Activated CD4-positive, alpha-beta memory T cell treated with anti-CD3 and anti-CD28 coated beads for 36 hours (primary cell): ENCODE results near the gene DLG1. TPM values are rescaled to one million over a fixed set of nuclear protein-coding genes. Genes with fewer than 3 reads are reported as not detected.
"Not testable (repeated sequence)": the region's sequence is repeated elsewhere in the genome, so short reads cannot be mapped to it uniquely, and the experiment has no call there.

Experiments used
- CTCF ChIA-PET: fragments of 350-600 bp; sonication (Branson Sonifier 250); formaldehyde crosslinking; loops from one replicate; lab custom pipeline; 2021; ENCODE audit warnings: antibody characterized with exemption, inconsistent platforms; lab: Charles Lee
- POLR2A ChIA-PET: fragments of 350-600 bp; sonication (Branson Sonifier 250); formaldehyde crosslinking; loops from one replicate; lab custom pipeline; 2021; ENCODE audit warnings: antibody characterized with exemption; lab: Charles Lee
- DNase-seq: peaks from one replicate; pipeline ENCODE4 v3.0.0-alpha.2; 2020
- H3K27ac Mint-ChIP-seq: one replicate; pipeline ENCODE4 v1.8.0; 2021; ENCODE audit warnings: mixed read lengths
- H3K27me3 Mint-ChIP-seq: one replicate; pipeline ENCODE4 v1.8.0; 2021; ENCODE audit warnings: mixed read lengths
- H3K36me3 Mint-ChIP-seq: one replicate; pipeline ENCODE4 v1.8.0; 2021; ENCODE audit warnings: mixed read lengths
- H3K4me1 Mint-ChIP-seq: one replicate; pipeline ENCODE4 v1.8.0; 2021; ENCODE audit warnings: low read depth, mixed read lengths
- H3K4me3 Mint-ChIP-seq: one replicate; pipeline ENCODE4 v1.8.0; 2021; ENCODE audit warnings: mild to moderate bottlenecking, mixed read lengths
- H3K9me3 Mint-ChIP-seq: one replicate; pipeline ENCODE4 v1.8.0; 2021; ENCODE audit warnings: mixed read lengths
- intact Hi-C: fragments of 100-400 bp; cut with micrococcal nuclease; formaldehyde crosslinking; loops from one replicate; pipeline ENCODE4 v1.15.1; 2023
- total RNA-seq, 2 experiments: library from RNA; stranded (reverse); gene quantifications; one replicate each; pipeline ENCODE4 v1.2.3, GENCODE V29; 2021

Gene DLG1
- total RNA-seq, 2 experiments from 2014 or later = 52.6 to 53.3 TPM

DNA sequence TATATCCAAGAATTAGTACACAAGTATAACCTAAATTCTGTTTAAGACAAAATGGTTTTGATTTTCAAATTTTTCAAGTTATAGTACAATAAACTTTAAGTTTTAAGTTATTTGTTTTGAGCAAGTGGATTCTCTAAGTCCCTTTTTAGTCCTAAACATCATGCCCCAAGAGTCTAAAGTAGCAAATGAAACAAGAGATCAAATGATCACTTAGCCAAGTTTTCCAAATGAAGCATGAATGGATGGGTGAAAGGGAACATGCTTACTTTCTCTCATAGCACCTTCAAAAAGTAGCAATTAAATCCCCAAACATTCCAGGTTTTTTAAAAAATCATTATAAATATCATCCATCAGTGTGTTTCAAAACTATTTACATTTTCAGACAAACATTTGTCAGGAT, 19.5 kb downstream of the DLG1 start:
- DNase-seq = no peak
- no peak overlapping the region for H3K4me3 Mint-ChIP-seq
- POLR2A ChIA-PET = no interaction called here
- H3K4me1 Mint-ChIP-seq = peaks cover 36% of the 10 kb centered on the region
- intact Hi-C loops = no loop called here
- H3K27me3 Mint-ChIP-seq = no peaks in the 10 kb centered on the region
- H3K27ac Mint-ChIP-seq = no peak overlapping the region
- CTCF ChIA-PET = interaction anchor here (0.6 kb wide), 2 partner anchors 9 to 144 kb away, joined by 3 to 4 read pairs; no protein-coding TSS in a partner anchor
- peaks cover 33% of the 10 kb centered on the region for H3K36me3 Mint-ChIP-seq
- H3K9me3 Mint-ChIP-seq = no peaks in the 10 kb centered on the region

DNA sequence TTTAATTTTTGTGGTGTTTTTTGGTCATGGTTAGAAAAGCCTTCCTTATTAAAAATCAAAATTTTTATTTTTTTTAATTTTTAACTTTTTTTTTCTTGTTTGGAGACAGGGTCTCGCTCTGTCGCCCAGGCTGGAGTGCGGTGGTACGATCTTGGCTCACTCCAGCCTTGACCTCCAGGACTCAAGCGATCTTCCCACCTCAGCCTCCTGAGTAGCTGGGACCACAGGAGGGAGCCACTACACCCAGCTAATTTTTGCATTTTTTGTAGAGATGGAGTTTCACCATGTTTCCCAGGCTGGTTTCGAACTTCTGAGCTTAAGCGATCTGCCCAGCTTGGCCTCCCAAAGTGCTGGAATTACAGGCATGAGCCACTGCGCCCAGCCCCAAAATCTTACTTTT, 21.6 kb downstream of the DLG1 start:
- H3K9me3 Mint-ChIP-seq, H3K4me3 Mint-ChIP-seq, H3K27ac Mint-ChIP-seq, intact Hi-C loops, POLR2A ChIA-PET, H3K27me3 Mint-ChIP-seq, DNase-seq: not testable (repeated sequence)
- Mint-ChIP-seq H3K36me3 (peaks cover 26% of the 10 kb centered on the region), H3K4me1 (peaks cover 36% of the 10 kb centered on the region)
- CTCF ChIA-PET = interaction anchor here (4.0 kb wide), 1 partner anchor 20 kb away, joined by 17 read pairs; no protein-coding TSS in a partner anchor

DNA sequence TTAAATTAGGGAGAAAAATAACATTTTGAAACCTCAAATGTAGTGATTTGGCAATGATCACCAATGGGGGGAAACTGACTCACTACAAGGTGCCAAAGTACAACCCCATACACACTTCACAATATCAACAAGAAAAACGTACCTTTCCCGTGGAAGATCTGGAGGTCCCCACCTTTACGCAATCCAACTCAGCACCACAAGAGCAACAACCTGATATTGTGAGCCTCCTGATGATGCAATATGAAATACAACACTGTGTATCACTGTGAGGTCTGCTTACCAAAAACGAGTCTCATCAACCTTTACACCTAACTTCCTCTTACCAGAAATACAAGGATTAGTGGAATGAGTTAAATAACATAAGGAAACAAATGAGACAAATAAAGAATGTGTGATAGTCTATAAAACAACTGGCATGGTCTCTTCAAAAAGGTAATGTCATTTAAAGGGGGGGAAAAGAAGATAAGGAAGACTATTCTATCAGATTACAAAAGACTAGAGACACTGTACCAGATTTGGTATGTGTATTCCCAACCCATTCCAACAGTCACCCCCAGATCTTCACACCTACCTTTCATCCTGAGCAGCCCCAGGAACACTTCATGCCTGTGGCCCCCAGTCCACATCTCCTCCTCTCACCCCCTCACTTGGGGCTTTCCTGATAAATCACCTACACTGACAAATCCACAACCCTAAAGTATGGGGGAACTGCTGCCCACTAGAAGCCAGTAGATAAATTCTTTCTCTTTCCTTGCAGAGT, 27.7 kb downstream of the DLG1 start:
- H3K4me3 Mint-ChIP-seq = no peak overlapping the region
- no peaks in the 10 kb centered on the region for H3K9me3 Mint-ChIP-seq
- H3K36me3 Mint-ChIP-seq = peaks cover 1% of the 10 kb centered on the region
- POLR2A ChIA-PET = no interaction called here
- no peaks in the 10 kb centered on the region for H3K27me3 Mint-ChIP-seq
- CTCF ChIA-PET = no interaction called here
- DNase-seq = no peak
- no peak overlapping the region for H3K27ac Mint-ChIP-seq
- peaks cover 43% of the 10 kb centered on the region for H3K4me1 Mint-ChIP-seq
- intact Hi-C loops = no loop called here

DNA sequence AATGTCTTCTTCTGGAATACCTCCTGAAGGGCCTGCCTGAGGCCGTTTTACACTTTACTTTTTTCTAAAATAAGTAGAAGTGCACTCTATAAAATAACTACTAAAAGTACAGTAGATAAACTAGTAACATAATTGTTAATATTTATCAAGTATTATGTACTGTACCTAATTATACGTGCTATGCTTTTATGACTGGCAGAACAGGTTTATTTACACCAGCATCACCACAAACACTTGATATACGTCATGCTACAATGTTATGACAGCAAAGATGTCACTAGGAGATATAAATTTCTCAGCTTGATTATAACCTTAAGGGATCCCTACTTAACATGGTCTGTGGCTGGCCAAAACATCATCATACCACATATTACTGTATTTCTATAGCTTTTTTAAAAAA, 29.4 kb downstream of the DLG1 start:
- Mint-ChIP-seq H3K9me3 (no peaks in the 10 kb centered on the region), H3K4me3 (no peak overlapping the region), H3K27ac (no peak overlapping the region), H3K4me1 (peaks cover 40% of the 10 kb centered on the region), H3K36me3 (peaks cover 1% of the 10 kb centered on the region), H3K27me3 (no peaks in the 10 kb centered on the region)
- ChIA-PET POLR2A (no interaction called here), CTCF (interaction anchor here (0.6 to 4.2 kb wide), 3 partner anchors 12 to 298 kb away, joined by 3 to 46 read pairs (median 3); no protein-coding TSS in a partner anchor)
- intact Hi-C loops = no loop called here
- no peak for DNase-seq

DNA sequence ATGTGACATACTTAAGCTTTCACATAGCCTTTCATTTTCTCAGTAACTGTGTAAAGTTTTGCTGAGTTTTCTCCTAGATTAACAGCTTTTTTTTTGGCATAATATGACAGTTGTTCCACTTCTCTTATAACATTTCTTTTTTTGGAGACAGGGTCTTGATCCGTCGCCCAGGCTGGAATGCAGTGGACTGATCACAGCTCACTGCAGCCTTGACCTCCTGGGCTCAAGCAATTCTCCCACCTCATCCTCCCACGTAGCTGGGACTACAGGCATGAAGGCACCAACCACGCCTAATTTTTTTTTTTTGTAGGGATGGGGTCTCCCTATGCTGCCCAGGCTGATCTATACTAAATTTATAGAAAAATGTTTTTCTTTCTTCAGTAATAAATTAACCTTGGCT, 30.1 kb downstream of the DLG1 start:
- ChIA-PET POLR2A (no interaction called here), CTCF (interaction anchor here (1.0 to 4.2 kb wide), 2 partner anchors 11 to 43 kb away, joined by 3 to 46 read pairs; no protein-coding TSS in a partner anchor)
- H3K4me3 Mint-ChIP-seq = no peak overlapping the region
- intact Hi-C loops = no loop called here
- no peak for DNase-seq
- H3K27me3 Mint-ChIP-seq = no peaks in the 10 kb centered on the region
- H3K36me3 Mint-ChIP-seq = peaks cover 1% of the 10 kb centered on the region
- H3K4me1 Mint-ChIP-seq = peaks cover 38% of the 10 kb centered on the region
- no peak overlapping the region for H3K27ac Mint-ChIP-seq
- no peaks in the 10 kb centered on the region for H3K9me3 Mint-ChIP-seq

DNA sequence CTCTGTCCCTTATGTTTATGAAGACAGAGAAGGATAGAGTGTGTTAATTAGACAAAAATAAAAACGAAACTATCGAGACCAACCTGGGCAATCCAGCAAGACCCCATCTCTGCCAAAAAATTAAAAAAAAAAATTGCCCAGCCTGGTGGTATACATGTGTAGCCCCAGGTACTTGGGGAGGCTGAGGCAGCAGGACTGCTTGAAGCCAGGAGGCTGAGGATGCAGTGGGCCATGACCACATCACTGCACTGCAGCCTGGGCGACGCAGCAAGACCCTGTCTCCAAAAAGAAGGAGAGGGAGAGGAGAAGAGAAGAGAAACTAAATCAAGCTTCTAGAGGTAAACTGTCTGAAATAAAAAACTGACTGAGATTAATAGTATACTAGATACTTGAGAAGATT, 32.1 kb downstream of the DLG1 start:
- ChIA-PET POLR2A (no interaction called here), CTCF (interaction anchor here (1.2 to 4.2 kb wide), 2 partner anchors 9 to 42 kb away, joined by 4 to 46 read pairs; no protein-coding TSS in a partner anchor)
- H3K27ac Mint-ChIP-seq = no peak overlapping the region
- peaks cover 1% of the 10 kb centered on the region for H3K36me3 Mint-ChIP-seq
- peaks cover 28% of the 10 kb centered on the region for H3K4me1 Mint-ChIP-seq
- no peaks in the 10 kb centered on the region for H3K9me3 Mint-ChIP-seq
- intact Hi-C loops = no loop called here
- H3K27me3 Mint-ChIP-seq = no peaks in the 10 kb centered on the region
- no peak for DNase-seq
- H3K4me3 Mint-ChIP-seq = no peak overlapping the region

DNA sequence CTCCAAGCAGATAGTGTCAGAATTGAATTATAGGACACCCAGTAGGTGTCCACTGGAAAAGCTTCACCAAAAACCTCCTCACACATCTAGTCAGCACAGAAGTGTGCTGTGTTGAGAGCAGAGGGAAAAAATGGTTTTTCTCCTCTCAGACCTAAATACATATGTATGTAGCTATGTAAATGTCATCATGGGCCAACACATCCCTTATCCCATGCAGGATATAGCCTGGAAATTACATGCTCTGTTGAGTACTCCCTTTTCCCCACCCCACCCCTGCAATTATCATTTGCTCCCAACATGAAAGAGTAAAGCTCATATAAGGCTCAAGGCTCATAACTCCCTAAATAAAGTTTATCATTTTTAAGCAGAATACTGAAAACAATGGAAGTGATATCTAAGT, 35.7 kb downstream of the DLG1 start:
- Mint-ChIP-seq H3K27me3 (no peaks in the 10 kb centered on the region), H3K4me1 (peaks cover 31% of the 10 kb centered on the region), H3K4me3 (no peak overlapping the region), H3K36me3 (peaks cover 1% of the 10 kb centered on the region), H3K9me3 (no peaks in the 10 kb centered on the region), H3K27ac (no peak overlapping the region)
- no peak for DNase-seq
- POLR2A ChIA-PET = no interaction called here
- intact Hi-C loops = no loop called here
- CTCF ChIA-PET = no interaction called here

DNA sequence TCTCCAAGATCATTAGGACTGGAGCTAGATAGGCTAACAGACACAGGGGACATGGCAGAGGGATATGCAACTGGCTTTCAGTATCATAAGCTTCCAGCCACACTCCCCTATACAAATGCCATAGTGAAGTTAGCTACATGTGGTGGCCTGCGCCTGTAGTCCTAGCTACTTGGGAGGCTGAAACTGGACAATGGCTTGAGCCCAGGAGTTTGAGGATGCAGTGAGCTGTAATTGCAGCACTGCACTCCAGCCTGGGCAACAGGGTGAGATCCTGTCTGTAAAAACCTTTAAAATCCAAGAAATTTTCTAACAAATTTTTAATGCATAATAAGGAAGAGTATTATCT, 37.3 kb downstream of the DLG1 start:
- no peak for DNase-seq
- Mint-ChIP-seq H3K27ac (no peak overlapping the region), H3K4me3 (no peak overlapping the region), H3K9me3 (no peaks in the 10 kb centered on the region), H3K36me3 (peaks cover 1% of the 10 kb centered on the region), H3K27me3 (no peaks in the 10 kb centered on the region), H3K4me1 (peaks cover 32% of the 10 kb centered on the region)
- intact Hi-C loops = no loop called here
- ChIA-PET CTCF (interaction anchor here (0.7 to 1.1 kb wide), 3 partner anchors 20 to 240 kb away, joined by 3 to 4 read pairs (median 3); no protein-coding TSS in a partner anchor), POLR2A (no interaction called here)

DNA sequence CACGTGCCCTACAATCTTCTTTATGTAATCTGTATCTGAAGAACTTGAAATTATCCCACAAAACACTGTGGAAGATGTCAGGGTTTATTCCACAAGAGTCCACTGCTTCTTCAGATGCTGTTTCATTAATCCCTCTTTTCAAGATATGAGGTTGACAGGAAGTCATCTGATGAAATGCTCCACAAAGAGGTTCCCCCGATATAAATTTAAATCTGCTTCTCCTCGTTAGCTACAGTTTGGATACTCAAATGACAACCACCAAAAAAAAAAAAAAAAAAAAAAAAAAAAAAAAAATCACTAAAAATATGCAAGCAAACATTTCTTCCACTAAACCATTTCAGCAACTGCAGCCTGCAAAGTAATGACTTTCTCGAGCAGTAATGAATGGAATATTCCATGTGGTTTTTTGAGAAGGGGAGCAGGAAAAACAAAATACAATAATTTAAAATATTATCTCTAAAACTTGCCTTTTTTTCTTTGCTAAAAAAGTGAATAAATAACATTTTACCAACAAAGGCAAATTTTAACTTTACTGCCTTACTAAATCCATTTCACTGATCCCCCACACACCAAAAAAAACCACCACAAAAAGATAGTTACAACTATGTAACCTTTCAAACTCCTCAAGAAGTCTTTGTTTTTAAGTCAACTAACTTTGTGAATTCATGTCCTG, 37.8 kb downstream of the DLG1 start:
- intact Hi-C loops = no loop called here
- no peaks in the 10 kb centered on the region for H3K36me3 Mint-ChIP-seq
- H3K9me3 Mint-ChIP-seq = no peaks in the 10 kb centered on the region
- no peak overlapping the region for H3K27ac Mint-ChIP-seq
- H3K27me3 Mint-ChIP-seq = no peaks in the 10 kb centered on the region
- ChIA-PET CTCF (interaction anchor here (0.7 to 1.1 kb wide), 3 partner anchors 20 to 241 kb away, joined by 3 to 4 read pairs (median 3); no protein-coding TSS in a partner anchor), POLR2A (no interaction called here)
- no peak for DNase-seq
- peaks cover 33% of the 10 kb centered on the region for H3K4me1 Mint-ChIP-seq
- no peak overlapping the region for H3K4me3 Mint-ChIP-seq

DNA sequence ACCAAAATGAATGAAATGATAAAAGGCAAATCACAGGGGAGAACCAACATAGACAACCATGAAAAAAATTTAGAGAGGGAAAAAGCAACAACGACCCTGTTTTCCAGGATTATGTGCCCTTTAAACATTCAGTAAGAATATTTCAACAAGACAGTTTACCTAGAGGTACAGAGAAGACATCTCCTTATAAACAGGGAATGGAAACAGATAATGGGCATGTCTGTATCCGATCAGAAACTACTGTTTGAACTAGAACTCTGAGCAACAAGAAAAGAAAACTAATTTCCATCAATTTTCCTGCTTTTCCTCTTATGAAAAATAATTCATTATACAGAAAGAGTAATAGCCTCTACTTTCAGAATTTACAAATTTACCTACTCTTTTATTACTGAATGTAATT, 39.3 kb downstream of the DLG1 start:
- ChIA-PET POLR2A (interaction anchor here (0.7 kb wide), 1 partner anchor 259 kb away, joined by 3 read pairs; no protein-coding TSS in a partner anchor), CTCF (interaction anchor here (0.6 to 4.1 kb wide), 4 partner anchors 23 to 243 kb away, joined by 3 to 28 read pairs (median 3); no protein-coding TSS in a partner anchor)

DNA sequence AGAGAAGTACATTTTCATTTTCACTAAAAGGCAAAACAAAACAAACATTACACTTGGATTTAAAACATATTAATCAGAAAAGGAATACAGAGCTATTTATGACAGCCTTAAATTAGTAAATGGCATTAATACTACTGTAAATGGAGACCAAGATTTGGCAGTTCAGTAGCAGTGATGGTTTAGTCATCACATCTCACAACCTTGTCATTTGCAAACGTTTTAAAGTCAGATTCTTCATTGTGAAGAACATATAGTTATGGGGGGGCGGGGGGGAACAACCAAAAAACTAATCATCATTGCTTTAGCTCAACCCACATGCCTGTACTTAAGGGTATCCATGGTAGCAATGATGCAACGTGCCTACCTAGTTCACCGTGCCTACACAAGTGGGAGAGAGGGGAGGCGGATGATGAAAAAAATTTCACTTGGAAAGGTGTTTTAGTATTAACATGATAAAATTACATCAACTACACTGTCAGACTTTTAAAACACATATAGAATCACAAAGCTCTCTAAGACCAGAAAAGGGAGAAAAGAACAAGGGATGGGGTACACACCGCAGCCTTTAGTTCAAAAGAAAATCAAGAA, 40.1 kb downstream of the DLG1 start:
- intact Hi-C loops = loop anchor here (5.0 kb wide), 1 partner anchor 39 kb away; the partner anchor contains the start of gene DLG1
- Mint-ChIP-seq H3K4me1 (peaks cover 43% of the 10 kb centered on the region), H3K9me3 (no peaks in the 10 kb centered on the region), H3K27me3 (no peaks in the 10 kb centered on the region), H3K36me3 (no peaks in the 10 kb centered on the region), H3K27ac (no peak overlapping the region), H3K4me3 (no peak overlapping the region)
- POLR2A ChIA-PET = interaction anchor here (0.7 kb wide), 1 partner anchor 258 kb away, joined by 3 read pairs; no protein-coding TSS in a partner anchor
- DNase-seq = no peak
- CTCF ChIA-PET = interaction anchor here (0.6 to 4.1 kb wide), 17 partner anchors 9 to 257 kb away, joined by 3 to 57 read pairs (median 7); partner anchors contain the start of gene DLG1

More for the DNA sequence above, 39.3 kb downstream of the DLG1 start:
- intact Hi-C loops = loop anchor here (5.0 kb wide), 1 partner anchor 38 kb away; the partner anchor contains the start of gene DLG1
- no peaks in the 10 kb centered on the region for H3K36me3 Mint-ChIP-seq
- no peaks in the 10 kb centered on the region for H3K27me3 Mint-ChIP-seq
- no peak overlapping the region for H3K4me3 Mint-ChIP-seq
- no peak for DNase-seq
- H3K27ac Mint-ChIP-seq = no peak overlapping the region
- peaks cover 36% of the 10 kb centered on the region for H3K4me1 Mint-ChIP-seq
- no peaks in the 10 kb centered on the region for H3K9me3 Mint-ChIP-seq
